Measurements from ENCODE around the gene HMCN2.
"Not testable (repeated sequence)": the region's sequence is repeated elsewhere in the genome, so short reads cannot be mapped to it uniquely, and the experiment has no call there.

Gene HMCN2

GRCh38 chr9:130399768-130400167 lies 134.2 kb downstream of the HMCN2 start:
- in situ Hi-C loops (cut with MboI; ENCODE audit: low sequenced_read_pairs): no loop called here

- in situ Hi-C loops (cut with MboI; ENCODE audit: low sequenced_read_pairs): no loop called here
These were observed 135.3 kb downstream of the HMCN2 start for GRCh38 chr9:130400870-130401269.

GRCh38 chr9:130401742-130402141 lies 136.2 kb downstream of the HMCN2 start:
- in situ Hi-C loops (cut with MboI; ENCODE audit: low sequenced_read_pairs): not testable (repeated sequence)

GRCh38 chr9:130402243-130402642 lies 136.7 kb downstream of the HMCN2 start:
- in situ Hi-C loops (cut with MboI; ENCODE audit: low sequenced_read_pairs): no loop called here

GRCh38 chr9:130402645-130403440 lies 137.3 kb downstream of the HMCN2 start:
- in situ Hi-C loops (cut with MboI; ENCODE audit: low sequenced_read_pairs): no loop called here

- in situ Hi-C loops (cut with MboI; ENCODE audit: low sequenced_read_pairs): no loop called here
These were observed 140.2 kb downstream of the HMCN2 start for GRCh38 chr9:130405657-130406257.

- in situ Hi-C loops (cut with MboI; ENCODE audit: low sequenced_read_pairs): no loop called here
These were observed 140.8 kb downstream of the HMCN2 start for GRCh38 chr9:130406278-130406895.

- in situ Hi-C loops (cut with MboI; ENCODE audit: low sequenced_read_pairs): no loop called here
These were observed 142.5 kb downstream of the HMCN2 start for GRCh38 chr9:130407916-130408663.

GRCh38 chr9:130408669-130409068 lies 143.1 kb downstream of the HMCN2 start:
- in situ Hi-C loops (cut with MboI; ENCODE audit: low sequenced_read_pairs): no loop called here

GRCh38 chr9:130409246-130409645 lies 143.7 kb downstream of the HMCN2 start:
- in situ Hi-C loops (cut with MboI; ENCODE audit: low sequenced_read_pairs): no loop called here

- in situ Hi-C loops (cut with MboI; ENCODE audit: low sequenced_read_pairs): no loop called here
These were observed 144.9 kb downstream of the HMCN2 start for GRCh38 chr9:130410443-130410842.

GRCh38 chr9:130411566-130411915 lies 146.0 kb downstream of the HMCN2 start:
- in situ Hi-C loops (cut with MboI; ENCODE audit: low sequenced_read_pairs): no loop called here

GRCh38 chr9:130414081-130414731 lies 148.6 kb downstream of the HMCN2 start:
- in situ Hi-C loops (cut with MboI; ENCODE audit: low sequenced_read_pairs): no loop called here

GRCh38 chr9:130414910-130415746 lies 149.6 kb downstream of the HMCN2 start:
- in situ Hi-C loops (cut with MboI; ENCODE audit: low sequenced_read_pairs): no loop called here

- in situ Hi-C loops (cut with MboI; ENCODE audit: low sequenced_read_pairs): no loop called here
These were observed 152.0 kb downstream of the HMCN2 start for GRCh38 chr9:130417602-130418001.

- in situ Hi-C loops (cut with MboI; ENCODE audit: low sequenced_read_pairs): no loop called here
These were observed 153.2 kb downstream of the HMCN2 start for GRCh38 chr9:130418776-130419175.

GRCh38 chr9:130419521-130420035 lies 154.0 kb downstream of the HMCN2 start:
- in situ Hi-C loops (cut with MboI; ENCODE audit: low sequenced_read_pairs): no loop called here

GRCh38 chr9:130421154-130421801 lies 155.7 kb downstream of the HMCN2 start:
- in situ Hi-C loops (cut with MboI; ENCODE audit: low sequenced_read_pairs): no loop called here

- in situ Hi-C loops (cut with MboI; ENCODE audit: low sequenced_read_pairs): no loop called here
These were observed 156.3 kb downstream of the HMCN2 start for GRCh38 chr9:130421802-130422276.

Data from HL-60/S4 (cell line).